Fibroblast of skin of back (primary cell): Measurements from ENCODE around the gene SYNE1.
"Not testable (repeated sequence)": the region's sequence is repeated elsewhere in the genome, so short reads cannot be mapped to it uniquely, and the experiment has no call there.

Source experiments
- DNase-seq: peaks from one replicate; pipeline ENCODE4 v3.0.0-alpha.2; 2013

SYNE1 gene

GRCh38 chr6:152364866-152365265 is 272.3 kb downstream of the SYNE1 start:
- no peak for DNase-seq

- DNase-seq, result no peak
Observed at GRCh38 chr6:152360034-152360433, 277.1 kb downstream of the SYNE1 start.

- peak; percentile 28 for DNase-seq
Observed at GRCh38 chr6:152356662-152357061, 280.5 kb downstream of the SYNE1 start.

GRCh38 chr6:152356016-152356415 is 281.1 kb downstream of the SYNE1 start:
- peak; percentile 27 for DNase-seq

GRCh38 chr6:152355166-152355565 is 282.0 kb downstream of the SYNE1 start:
- no peak for DNase-seq

- DNase-seq, result no peak
Observed at GRCh38 chr6:152353440-152353839, 283.7 kb downstream of the SYNE1 start.

- DNase-seq, result no peak
Observed at GRCh38 chr6:152351742-152352141, 285.4 kb downstream of the SYNE1 start.

- DNase-seq, result no peak
Observed at GRCh38 chr6:152351110-152351509, 286.1 kb downstream of the SYNE1 start.

- no peak for DNase-seq
Observed at GRCh38 chr6:152348116-152348515, 289.0 kb downstream of the SYNE1 start.

- DNase-seq, result no peak
Observed at GRCh38 chr6:152343735-152344360, 293.3 kb downstream of the SYNE1 start.

- no peak for DNase-seq
Observed at GRCh38 chr6:152341596-152341995, 295.6 kb downstream of the SYNE1 start.

GRCh38 chr6:152338335-152339125 is 298.6 kb downstream of the SYNE1 start:
- peak; percentile 29 for DNase-seq

- DNase-seq, result no peak
Observed at GRCh38 chr6:152334555-152334954, 302.6 kb downstream of the SYNE1 start.

GRCh38 chr6:152330961-152331360 is 306.2 kb downstream of the SYNE1 start:
- DNase-seq, result no peak

GRCh38 chr6:152329638-152330448 is 307.3 kb downstream of the SYNE1 start:
- no peak for DNase-seq

- DNase-seq, result not testable (repeated sequence)
Observed at GRCh38 chr6:152328200-152328599, 309.0 kb downstream of the SYNE1 start.

GRCh38 chr6:152323376-152323775 is 313.8 kb downstream of the SYNE1 start:
- no peak for DNase-seq

GRCh38 chr6:152318278-152318677 is 318.9 kb downstream of the SYNE1 start:
- DNase-seq, result no peak

- peak; percentile 87 for DNase-seq
Observed at GRCh38 chr6:152316024-152316423, 321.1 kb downstream of the SYNE1 start.

GRCh38 chr6:152314483-152314832 is 322.7 kb downstream of the SYNE1 start:
- no peak for DNase-seq

- peak; percentile 70 for DNase-seq
Observed at GRCh38 chr6:152313542-152314482, 323.4 kb downstream of the SYNE1 start.

GRCh38 chr6:152312434-152312833 is 324.7 kb downstream of the SYNE1 start:
- no peak for DNase-seq
